RCC 7860 (cell line): ENCODE data around the gene POU6F1.
A peak's percentile ranks its signal among the peaks of the same experiment; 100 is the strongest.
"Not testable (repeated sequence)": the region's sequence is repeated elsewhere in the genome, so short reads cannot be mapped to it uniquely, and the experiment has no call there.

ENCODE experiments used
- DNase-seq: peaks from one replicate; pipeline ENCODE4 v3.0.0-alpha.2; 2015; ENCODE audit warnings: low spot score
- FAIRE-seq: peaks from 2 replicates; lab custom pipeline; 2012; peaks lifted over from hg19 to GRCh38; lab: Jason Lieb, UNC

Gene POU6F1

GRCh38 chr12:51217968-51218606, at the start of gene POU6F1:
Gene POU6F1 (minus strand): TSS chr12:51218062. CDS start chr12:51206836, 11,226 bp downstream.
- DNase-seq, result peak; percentile 36
- FAIRE-seq, result no peak

- FAIRE-seq (no peak), DNase-seq (no peak)
These were observed 47.2 kb upstream of the POU6F1 start for GRCh38 chr12:51265024-51265423.

- no peak for DNase-seq
- no peak for FAIRE-seq
These were observed 46.4 kb upstream of the POU6F1 start for GRCh38 chr12:51264297-51264696.

GRCh38 chr12:51263341-51263740, 45.5 kb upstream of the POU6F1 start:
- no peak for FAIRE-seq
- DNase-seq, result no peak

GRCh38 chr12:51262758-51263177, 44.9 kb upstream of the POU6F1 start:
- no peak for FAIRE-seq

GRCh38 chr12:51259600-51259999, 41.7 kb upstream of the POU6F1 start:
- not testable (repeated sequence) for FAIRE-seq, DNase-seq

More at GRCh38 chr12:51262758-51263177, 44.9 kb upstream of the POU6F1 start:
- peak; percentile 36 for DNase-seq

- no peak for FAIRE-seq
- peak; percentile 55 for DNase-seq
These were observed 36.7 kb upstream of the POU6F1 start for GRCh38 chr12:51254536-51254935.

- no peak for FAIRE-seq
- no peak for DNase-seq
These were observed 35.4 kb upstream of the POU6F1 start for GRCh38 chr12:51253276-51253675.

- FAIRE-seq (no peak), DNase-seq (no peak)
These were observed 29.8 kb upstream of the POU6F1 start for GRCh38 chr12:51247523-51248206.

GRCh38 chr12:51246254-51246853, 28.5 kb upstream of the POU6F1 start:
- FAIRE-seq, result no peak
- peak; percentile 14 for DNase-seq

GRCh38 chr12:51245476-51246253, 27.8 kb upstream of the POU6F1 start:
- FAIRE-seq, result no peak
- no peak for DNase-seq

- DNase-seq, result no peak
- no peak for FAIRE-seq
These were observed 26.4 kb upstream of the POU6F1 start for GRCh38 chr12:51244269-51244668.

- DNase-seq, result no peak
- FAIRE-seq, result no peak
These were observed 25.0 kb upstream of the POU6F1 start for GRCh38 chr12:51242876-51243275.

GRCh38 chr12:51242120-51242519, 24.3 kb upstream of the POU6F1 start:
- no peak for DNase-seq
- no peak for FAIRE-seq

- no peak for DNase-seq
- FAIRE-seq, result no peak
These were observed 23.1 kb upstream of the POU6F1 start for GRCh38 chr12:51240971-51241370.

- peak; percentile 82 for DNase-seq
- FAIRE-seq, result no peak
These were observed 20.9 kb upstream of the POU6F1 start, which contains the start of gene DAZAP2 for GRCh38 chr12:51238510-51239334. Gene DAZAP2 (plus strand): TSS chr12:51238826. CDS start chr12:51238908, 82 bp downstream.

GRCh38 chr12:51238037-51238509, 20.2 kb upstream of the POU6F1 start:
- DNase-seq (no peak), FAIRE-seq (no peak)

- FAIRE-seq, result no peak
- DNase-seq, result no peak
These were observed 16.7 kb upstream of the POU6F1 start for GRCh38 chr12:51234530-51234929.

- no peak for DNase-seq
- no peak for FAIRE-seq
These were observed 14.8 kb upstream of the POU6F1 start for GRCh38 chr12:51232642-51233041.
